HepG2 (cell line): ENCODE measurements around the gene HMGN1. TPM values are rescaled to one million over a fixed set of nuclear protein-coding genes. Genes with fewer than 3 reads are reported as not detected.

Experiments
- ATAC-seq: fragments of 200-7000 bp; cut with Tn5 transposase; 3 replicates; pipeline ENCODE4 v1.9.1; 2020; ENCODE audit warnings: mild to moderate bottlenecking, moderate library complexity
- BruUV-seq: library from RNA; stranded (reverse); fragments of 400-500 nt; replicated peaks from 2 replicates; lab custom pipeline; 2021; lab: Mats Ljungman, UMichigan
- CTCF ChIA-PET: fragments of 300-600 bp; formaldehyde crosslinking; extraction: SDS; loops from one replicate; lab custom pipeline; 2021; ENCODE audit warnings: low total read pairs, inconsistent platforms, low intra/inter-chr PET ratio; lab: Yijun Ruan, JAX
- POLR2A ChIA-PET: fragments of 350-600 bp; sonication (Branson Sonifier 250); formaldehyde crosslinking; loops from one replicate; lab custom pipeline; 2020; ENCODE audit warnings: antibody characterized with exemption, inconsistent platforms; lab: Yijun Ruan, JAX
- DNase-seq: peaks from one replicate; pipeline ENCODE4 v3.0.0-alpha.2; 2015; ENCODE audit warnings: low spot score
- FAIRE-seq: peaks from 3 replicates; lab custom pipeline; 2011; peaks lifted over from hg19 to GRCh38; lab: Jason Lieb, UNC
- H2AFZ ChIP-seq: one replicate; pipeline ENCODE4 v1.6.1; 2011; ENCODE audit warnings: low read length, inconsistent platforms
- H3K27ac ChIP-seq: fragments of 300-600 bp; 3 replicates; pipeline ENCODE4 v1.8.0; 2011; ENCODE audit warnings: mixed run types, mild to moderate bottlenecking, mixed read lengths, low read length, inconsistent platforms; ENCODE audit not compliant: insufficient read depth; ENCODE audit errors: extremely low read length
- H3K27me3 ChIP-seq, 2 experiments: fragments of 200-600 bp in 1 of 2; 2 replicates in 1 of 2; 3 replicates in 1 of 2; pipeline versions ENCODE4 v1.6.0 to v1.8.0; 2011; ENCODE audit warnings: low read length in 2 of 2, mild to moderate bottlenecking in 2 of 2, moderate library complexity in 2 of 2, inconsistent platforms in 1 of 2; ENCODE audit not compliant: insufficient read depth in 2 of 2, control insufficient read depth in 1 of 2
- H3K36me3 ChIP-seq, 2 experiments: fragments of 200-600 bp in 1 of 2; replicated peaks in 1 of 2; 2 replicates in 1 of 2; 3 replicates in 1 of 2; pipeline versions ENCODE4 v1.5.1 to v1.8.0; 2011; ENCODE audit warnings: low read length in 2 of 2, inconsistent platforms in 1 of 2; ENCODE audit not compliant: insufficient read depth in 2 of 2, control insufficient read depth in 1 of 2
- H3K4me1 ChIP-seq: 2 replicates; pipeline ENCODE4 v1.5.1; 2012; ENCODE audit warnings: low read length, inconsistent platforms; ENCODE audit not compliant: insufficient read depth
- H3K4me2 ChIP-seq: 2 replicates; pipeline ENCODE4 v1.6.0; 2011; ENCODE audit warnings: low read depth, low read length, inconsistent platforms
- H3K4me3 ChIP-seq, 3 experiments: fragments of 200-600 bp in 1 of 3; sonication (generic), shearing (Covaris generic) in 1 of 3; replicated peaks in 1 of 3; 2 replicates each; pipeline ENCODE4 v1.5.1; 2011 to 2016; ENCODE audit warnings: low read length in 3 of 3, inconsistent platforms in 2 of 3, low read depth in 2 of 3, mild to moderate bottlenecking in 2 of 3, control low read depth in 1 of 3, mixed read lengths in 1 of 3; ENCODE audit not compliant: insufficient read depth in 1 of 3
- H3K79me2 ChIP-seq: one replicate; pipeline ENCODE4 v1.6.1; 2011; ENCODE audit warnings: low read length, inconsistent platforms; ENCODE audit not compliant: insufficient read depth
- H3K9ac ChIP-seq: 2 replicates; pipeline ENCODE4 v1.6.0; 2011; ENCODE audit warnings: mild to moderate bottlenecking, low read depth, low read length, inconsistent platforms; ENCODE audit not compliant: insufficient read depth
- H3K9me3 ChIP-seq: 2 replicates; pipeline ENCODE4 v1.5.1; 2012; ENCODE audit warnings: mild to moderate bottlenecking, low read length
- H4K20me1 ChIP-seq: 2 replicates; pipeline ENCODE4 v1.6.0; 2011; ENCODE audit warnings: inconsistent platforms, mild to moderate bottlenecking, low read length, moderate library complexity; ENCODE audit not compliant: insufficient read depth
- CBX2 ChIP-seq, 2 experiments: fragments of 200-600 bp in 1 of 2; sonication (generic); formaldehyde crosslinking in 1 of 2; IDR thresholded peaks; 2 replicates each; pipeline versions ENCODE4 v1.7.0 to v1.8.1; 2018 to 2022; ENCODE audit warnings: low read depth in 2 of 2, low read length in 1 of 2, mild to moderate bottlenecking in 1 of 2, missing genetic modification reagents in 1 of 2
- FOXA3 ChIP-seq: IDR thresholded peaks from 2 replicates; pipeline ENCODE4 v1.6.1; 2016; ENCODE audit warnings: missing genetic modification reagents, missing compliant biosample characterization
- FOXP1 ChIP-seq, 2 experiments: fragments of 450-650 bp in 1 of 2; IDR thresholded peaks; 2 replicates each; pipeline ENCODE4 v1.6.1; 2017 to 2018; ENCODE audit warnings: antibody characterized with exemption in 1 of 2
- GPN1 ChIP-seq: sonication (generic); formaldehyde crosslinking; IDR thresholded peaks from 2 replicates; pipeline ENCODE4 v1.5.1; 2020; ENCODE audit warnings: missing genetic modification reagents, borderline replicate concordance
- HMG20A ChIP-seq: IDR thresholded peaks from 2 replicates; pipeline ENCODE4 v1.6.1; 2016; ENCODE audit warnings: borderline replicate concordance
- KAT2B ChIP-seq: fragments of 150-350 bp; IDR thresholded peaks from 2 replicates; pipeline ENCODE4 v1.6.1; 2014; ENCODE audit warnings: low read depth, low read length, borderline replicate concordance
- KDM1A ChIP-seq: IDR thresholded peaks from 2 replicates; pipeline ENCODE4 v1.6.1; 2016; ENCODE audit warnings: missing compliant biosample characterization
- MYC ChIP-seq: sonication (generic); formaldehyde crosslinking; IDR thresholded peaks from 2 replicates; pipeline ENCODE4 v1.9.0; 2021; ENCODE audit warnings: missing genetic modification reagents, borderline replicate concordance
- NR2C2 ChIP-seq: sonication (generic); formaldehyde crosslinking; IDR thresholded peaks from 2 replicates; pipeline ENCODE4 v1.4.0; 2020; ENCODE audit warnings: missing genetic modification reagents, mild to moderate bottlenecking, moderate library complexity, borderline replicate concordance
- POLR2AphosphoS2 ChIP-seq: IDR thresholded peaks from 2 replicates; pipeline ENCODE4 v1.6.1; 2011; ENCODE audit warnings: low read depth, low read length, improper control_type of control experiment
- SATB2 ChIP-seq: sonication (generic); formaldehyde crosslinking; IDR thresholded peaks from 2 replicates; pipeline ENCODE4 v1.5.0; 2020; ENCODE audit warnings: missing genetic modification reagents
- SMYD3 ChIP-seq: sonication (generic); formaldehyde crosslinking; IDR thresholded peaks from 2 replicates; pipeline ENCODE4 v1.8.1; 2023; ENCODE audit warnings: mild to moderate bottlenecking, missing genetic modification reagents
- ZNF33B ChIP-seq: sonication (generic); formaldehyde crosslinking; IDR thresholded peaks from 2 replicates; pipeline ENCODE4 v1.5.1; 2020; ENCODE audit warnings: mild to moderate bottlenecking, missing genetic modification reagents
- ZNF350 ChIP-seq: sonication (generic); formaldehyde crosslinking; IDR thresholded peaks from 2 replicates; pipeline ENCODE4 v1.4.0; 2020; ENCODE audit warnings: mild to moderate bottlenecking, low read depth, missing genetic modification reagents, borderline replicate concordance
- ZNF670 ChIP-seq: sonication (generic); formaldehyde crosslinking; IDR thresholded peaks from 2 replicates; pipeline ENCODE4 v1.8.0; 2022; ENCODE audit warnings: mild to moderate bottlenecking, missing genetic modification reagents, borderline replicate concordance
- ZNF816 ChIP-seq: sonication (generic); formaldehyde crosslinking; IDR thresholded peaks from 2 replicates; pipeline ENCODE4 v1.8.0; 2022; ENCODE audit warnings: missing genetic modification reagents, mild to moderate bottlenecking, borderline replicate concordance
- WGBS: methylation state at CpG from one replicate; pipeline ENCODE4 v1.1.6; 2017; ENCODE audit warnings: low lambda C conversion rate; 5-methylcytosine and 5-hydroxymethylcytosine counted together
- in situ Hi-C: cut with HindIII; loops from 2 replicates; pipeline ENCODE4 v1.10.0; 2017; ENCODE audit warnings: low pct_unique_long_range_greater_than_20kb; ENCODE audit not compliant: extremely low pct_ligation_motif_present
- intact Hi-C: fragments of 100-400 bp; cut with micrococcal nuclease; formaldehyde crosslinking; loops from one replicate; pipeline ENCODE4 v1.10.0; 2022; ENCODE audit not compliant: unreplicated experiment
- polyA plus RNA-seq, 8 experiments: library from polyadenylated mRNA; depleted of rRNA in 3 of 8; stranded (reverse) in 7 of 8; unstranded in 1 of 8; fragments of >200 nt; fragmentation: Illumina TruSeq in 4 of 8; extraction: Trizol in 4 of 8; gene quantifications; 2 replicates each; pipeline versions ENCODE4 v1.2.1 to v1.2.3, GENCODE V29; 2011 to 2016; ENCODE audit warnings: low read depth in 4 of 8, missing spikeins in 1 of 8, mixed read lengths in 1 of 8; ENCODE audit not compliant: insufficient read depth in 1 of 8
- total RNA-seq, 5 experiments: library from RNA; depleted of rRNA; stranded (reverse); fragments of >200 nt; fragmentation: Illumina TruSeq; extraction: Trizol; gene quantifications; 2 replicates each; pipeline ENCODE4 v1.2.3, GENCODE V29; 2016; ENCODE audit warnings: low read depth in 1 of 5
- TF ChIP-seq, protein P1 (sequence below): sonication (generic); formaldehyde crosslinking; IDR thresholded peaks from 2 replicates; pipeline ENCODE4 v1.5.0; 2020; ENCODE audit warnings: mild to moderate bottlenecking, missing genetic modification reagents

Gene HMGN1
- total and polyA plus RNA-seq, 2 of the 13 experiments (the other 11 are each of a cell fraction or from before 2014, with no cell fraction given): 104 to 286 TPM

DNA sequence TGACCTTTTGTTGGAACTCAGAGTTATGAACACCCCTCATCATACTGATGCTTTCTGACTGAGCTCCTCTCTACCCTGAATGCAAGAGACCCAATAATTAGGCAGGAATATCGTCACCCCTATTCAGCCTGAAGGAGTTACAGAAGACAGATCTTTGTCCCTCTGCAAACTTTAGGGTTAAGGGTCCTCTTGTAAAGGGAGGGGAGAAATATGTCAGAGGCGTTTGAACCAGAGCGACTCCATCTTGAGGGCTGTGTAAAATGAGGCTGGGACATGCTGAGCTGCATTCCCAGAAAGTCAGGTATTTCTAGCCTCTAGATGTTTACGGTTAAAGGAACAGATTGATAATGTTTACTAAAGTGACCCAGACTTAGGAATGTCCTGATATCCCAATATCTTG is 10.5 kb upstream of the HMGN1 start:
- no peak overlapping the region for H2AFZ ChIP-seq
- POLR2A ChIA-PET: interaction anchor here (1.1 kb wide), 1 partner anchor 10 kb away, joined by 3 read pairs; no protein-coding TSS in a partner anchor
- FAIRE-seq (no peak), ATAC-seq (no peak), DNase-seq (no peak)
- WGBS: 13% methylated on average over 4 of the region's 4 CpGs
- CTCF ChIA-PET: no interaction called here
- H3K9ac ChIP-seq: no peak overlapping the region
- no peaks in the 10 kb centered on the region for H3K79me2 ChIP-seq
- in situ Hi-C loops (no loop called here), intact Hi-C loops (no loop called here)
- H3K27ac ChIP-seq: no peak overlapping the region
- H3K4me3 ChIP-seq: no peak overlapping the region
- H3K4me2 ChIP-seq: no peak overlapping the region
- peaks cover 2 to 15% of the 10 kb centered on the region in 2 experiments; a peak in 2 of 5 replicates for H3K27me3 ChIP-seq
- no peaks in the 10 kb centered on the region for H3K4me1 ChIP-seq
- TF ChIP-seq ZNF350 (CRISPR knock-in tag): no peak
- TF ChIP-seq KAT2B: no peak
- no peak for TF ChIP-seq SATB2
- TF ChIP-seq, protein P1, sequence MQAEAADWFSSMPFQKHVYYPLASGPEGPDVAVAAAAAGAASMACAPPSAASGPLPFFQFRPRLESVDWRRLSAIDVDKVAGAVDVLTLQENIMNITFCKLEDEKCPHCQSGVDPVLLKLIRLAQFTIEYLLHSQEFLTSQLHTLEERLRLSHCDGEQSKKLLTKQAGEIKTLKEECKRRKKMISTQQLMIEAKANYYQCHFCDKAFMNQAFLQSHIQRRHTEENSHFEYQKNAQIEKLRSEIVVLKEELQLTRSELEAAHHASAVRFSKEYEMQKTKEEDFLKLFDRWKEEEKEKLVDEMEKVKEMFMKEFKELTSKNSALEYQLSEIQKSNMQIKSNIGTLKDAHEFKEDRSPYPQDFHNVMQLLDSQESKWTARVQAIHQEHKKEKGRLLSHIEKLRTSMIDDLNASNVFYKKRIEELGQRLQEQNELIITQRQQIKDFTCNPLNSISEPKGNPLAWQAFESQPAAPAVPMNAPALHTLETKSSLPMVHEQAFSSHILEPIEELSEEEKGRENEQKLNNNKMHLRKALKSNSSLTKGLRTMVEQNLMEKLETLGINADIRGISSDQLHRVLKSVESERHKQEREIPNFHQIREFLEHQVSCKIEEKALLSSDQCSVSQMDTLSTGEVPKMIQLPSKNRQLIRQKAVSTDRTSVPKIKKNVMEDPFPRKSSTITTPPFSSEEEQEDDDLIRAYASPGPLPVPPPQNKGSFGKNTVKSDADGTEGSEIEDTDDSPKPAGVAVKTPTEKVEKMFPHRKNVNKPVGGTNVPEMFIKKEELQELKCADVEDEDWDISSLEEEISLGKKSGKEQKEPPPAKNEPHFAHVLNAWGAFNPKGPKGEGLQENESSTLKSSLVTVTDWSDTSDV (CRISPR knock-in tag): no peak
- TF ChIP-seq NR2C2 (CRISPR knock-in tag): no peak
- TF ChIP-seq ZNF670: no peak
- no peaks in the 10 kb centered on the region for H4K20me1 ChIP-seq
- H3K36me3 ChIP-seq: no peaks in the 10 kb centered on the region
- no TSS peak for BruUV-seq
- H3K9me3 ChIP-seq: no peaks in the 10 kb centered on the region

DNA sequence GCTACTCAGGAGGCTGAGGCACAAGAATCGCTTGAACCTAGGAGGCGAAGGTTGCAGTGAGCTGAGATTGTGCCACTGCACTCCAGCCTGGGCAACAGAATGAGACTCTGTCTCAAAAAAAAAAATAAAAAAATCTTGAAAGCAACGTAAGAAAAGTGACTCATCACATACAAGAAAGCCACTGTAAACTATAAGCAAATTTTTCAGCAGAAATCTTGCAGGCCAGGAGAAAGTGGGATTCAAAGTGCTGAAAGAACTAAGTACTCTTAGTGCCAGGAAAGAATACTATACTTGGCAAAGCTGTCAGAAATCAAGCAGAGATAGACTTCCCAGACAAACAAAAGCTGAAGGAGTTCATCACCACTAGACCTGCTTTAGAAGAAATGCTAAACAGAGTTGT is 4.4 kb upstream of the HMGN1 start:
- Histone ChIP-seq H3K27me3 (peaks cover 0 to 4% of the 10 kb centered on the region in 2 experiments; a peak in 1 of 5 replicates), H3K36me3 (no peaks in the 10 kb centered on the region), H3K79me2 (peaks cover 2% of the 10 kb centered on the region), H3K4me1 (peaks cover 13% of the 10 kb centered on the region), H3K4me2 (no peak overlapping the region), H3K9me3 (no peaks in the 10 kb centered on the region), H3K4me3 (no peak overlapping the region), H3K27ac (no peak overlapping the region), H3K9ac (no peak overlapping the region), H4K20me1 (no peaks in the 10 kb centered on the region), H2AFZ (no peak overlapping the region)
- ChIA-PET CTCF (no interaction called here), POLR2A (no interaction called here)
- DNase-seq (no peak), ATAC-seq (no peak), FAIRE-seq (no peak)
- TF ChIP-seq GPN1 (CRISPR knock-in tag) (no peak), FOXA3 (CRISPR knock-in tag) (no peak), MYC (CRISPR knock-in tag) (no peak), SMYD3 (CRISPR knock-in tag) (no peak), CBX2 (IDR thresholded peaks at IDR 0.05; ENCODE audit: low read depth, low read length) (no peak), CBX2 (CRISPR knock-in tag; IDR thresholded peaks at IDR 0.05; ENCODE audit: low read depth) (no peak), ZNF816 (CRISPR knock-in tag) (no peak), FOXP1 (IDR thresholded peaks at IDR 0.05) (no peak), FOXP1 (CRISPR knock-in tag; IDR thresholded peaks at IDR 0.05) (no peak), KAT2B (no peak), ZNF33B (CRISPR knock-in tag) (no peak), POLR2AphosphoS2 (no peak), HMG20A (no peak), KDM1A (no peak)
- 63% methylated on average over 3 of the region's 3 CpGs for WGBS
- BruUV-seq: no TSS peak
- intact Hi-C loops (no loop called here), in situ Hi-C loops (no loop called here)
